B cell (primary cell): Measurements from ENCODE around the gene RGL3.

Source experiments
- EZH2 ChIP-seq: IDR thresholded peaks from 2 replicates; pipeline ENCODE4 v1.6.1; 2012; ENCODE audit warnings: borderline replicate concordance, low read depth, mild to moderate bottlenecking, moderate library complexity, low read length; ENCODE audit not compliant: insufficient read depth, poor library complexity, severe bottlenecking
- TF ChIP-seq, protein P1 (sequence below): fragments of 200-600 bp; IDR thresholded peaks from one replicate; pipeline ENCODE4 v1.8.0; 2022; ENCODE audit warnings: antibody characterized with exemption, mild to moderate bottlenecking

DNA sequence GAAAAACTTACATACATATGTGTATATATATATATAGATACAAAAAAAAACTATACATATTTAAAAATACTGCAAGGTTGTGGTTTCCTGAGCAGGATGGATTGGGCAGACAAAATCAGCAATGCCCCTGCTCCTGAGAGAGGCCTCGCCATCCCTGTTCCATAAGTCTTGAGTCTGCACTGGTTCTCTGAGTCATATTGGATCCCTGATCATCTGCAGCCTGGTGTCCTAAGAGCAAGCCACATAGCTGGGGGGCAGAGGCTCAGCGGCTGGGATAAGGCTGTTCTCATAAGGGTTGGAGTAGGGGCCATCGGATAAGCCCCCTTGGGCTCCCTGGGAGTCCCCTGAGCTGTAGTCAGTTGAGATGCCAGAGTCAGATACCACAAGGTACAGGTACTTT, 41.4 kb downstream of the RGL3 start:
- TF ChIP-seq EZH2 = no peak
- TF ChIP-seq, protein P1, sequence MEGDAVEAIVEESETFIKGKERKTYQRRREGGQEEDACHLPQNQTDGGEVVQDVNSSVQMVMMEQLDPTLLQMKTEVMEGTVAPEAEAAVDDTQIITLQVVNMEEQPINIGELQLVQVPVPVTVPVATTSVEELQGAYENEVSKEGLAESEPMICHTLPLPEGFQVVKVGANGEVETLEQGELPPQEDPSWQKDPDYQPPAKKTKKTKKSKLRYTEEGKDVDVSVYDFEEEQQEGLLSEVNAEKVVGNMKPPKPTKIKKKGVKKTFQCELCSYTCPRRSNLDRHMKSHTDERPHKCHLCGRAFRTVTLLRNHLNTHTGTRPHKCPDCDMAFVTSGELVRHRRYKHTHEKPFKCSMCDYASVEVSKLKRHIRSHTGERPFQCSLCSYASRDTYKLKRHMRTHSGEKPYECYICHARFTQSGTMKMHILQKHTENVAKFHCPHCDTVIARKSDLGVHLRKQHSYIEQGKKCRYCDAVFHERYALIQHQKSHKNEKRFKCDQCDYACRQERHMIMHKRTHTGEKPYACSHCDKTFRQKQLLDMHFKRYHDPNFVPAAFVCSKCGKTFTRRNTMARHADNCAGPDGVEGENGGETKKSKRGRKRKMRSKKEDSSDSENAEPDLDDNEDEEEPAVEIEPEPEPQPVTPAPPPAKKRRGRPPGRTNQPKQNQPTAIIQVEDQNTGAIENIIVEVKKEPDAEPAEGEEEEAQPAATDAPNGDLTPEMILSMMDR = no peak
